GM19238 (cell line): ENCODE results near the gene MACROD2.
A peak's percentile ranks its signal among the peaks of the same experiment; 100 is the strongest.
"Not testable (repeated sequence)": the region's sequence is repeated elsewhere in the genome, so short reads cannot be mapped to it uniquely, and the experiment has no call there.

Experiments used
- DNase-seq: peaks from one replicate; pipeline ENCODE4 v3.0.0; 2011; ENCODE audit warnings: low spot score; ENCODE audit not compliant: insufficient read length

Gene MACROD2

DNA sequence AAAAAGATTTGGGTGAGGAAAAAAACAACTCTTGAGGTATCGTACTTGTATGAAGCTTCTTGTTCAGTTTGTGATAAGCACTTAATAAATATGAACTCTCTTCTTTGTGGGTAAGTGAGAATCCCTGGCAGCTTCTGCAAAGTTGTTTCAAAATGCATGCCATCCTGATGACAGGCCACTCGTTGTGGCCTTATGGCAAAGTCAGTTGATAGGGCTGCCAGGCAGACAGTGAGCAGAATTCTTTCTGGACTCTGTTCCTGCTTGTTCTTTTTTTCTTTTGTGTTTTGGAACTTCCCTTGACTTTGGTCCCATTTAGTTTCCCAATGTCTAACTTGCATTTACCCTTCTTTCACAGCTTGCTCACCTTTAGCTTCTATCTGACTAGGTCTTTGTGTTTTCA, 1325.6 kb downstream of the MACROD2 start:
- DNase-seq: no peak

DNA sequence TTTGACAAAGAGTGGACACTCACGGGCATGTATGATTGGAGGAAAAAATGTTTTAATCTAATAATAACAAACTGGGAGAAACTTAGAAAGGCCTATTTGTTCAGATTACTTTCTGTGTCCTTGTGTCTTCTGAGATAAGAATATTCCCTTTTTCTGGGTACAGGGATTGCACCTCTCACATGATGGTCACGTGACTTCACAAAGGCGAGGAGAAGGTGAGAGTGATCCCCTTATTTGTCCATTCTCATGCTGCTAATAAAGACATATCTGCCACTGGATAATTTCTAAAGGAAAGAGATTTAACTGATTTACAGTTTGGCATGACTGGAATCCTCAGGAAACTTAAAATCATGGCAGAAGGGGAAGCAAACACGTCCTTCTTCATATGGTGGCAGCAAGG, 1331.8 kb downstream of the MACROD2 start:
- no peak for DNase-seq

DNA sequence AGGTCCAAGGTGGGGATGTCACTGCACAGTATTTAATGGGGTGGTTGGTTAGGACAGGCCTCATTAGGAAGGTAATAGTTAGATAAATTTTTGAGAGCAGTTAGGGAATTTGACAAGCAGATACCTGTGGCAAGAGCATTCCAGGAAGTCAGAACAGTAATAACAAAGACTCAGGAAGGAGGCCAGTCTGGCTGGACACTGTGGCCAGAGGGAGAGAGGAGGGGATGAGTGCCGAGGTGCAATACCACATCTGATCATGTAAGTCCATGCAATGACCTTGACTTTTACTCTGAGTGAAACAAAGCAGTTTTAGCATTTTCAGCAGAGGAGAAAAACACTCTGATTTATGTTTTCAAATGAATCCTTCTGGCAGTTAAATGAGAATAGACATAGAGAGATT, 1332.8 kb downstream of the MACROD2 start:
- no peak for DNase-seq

DNA sequence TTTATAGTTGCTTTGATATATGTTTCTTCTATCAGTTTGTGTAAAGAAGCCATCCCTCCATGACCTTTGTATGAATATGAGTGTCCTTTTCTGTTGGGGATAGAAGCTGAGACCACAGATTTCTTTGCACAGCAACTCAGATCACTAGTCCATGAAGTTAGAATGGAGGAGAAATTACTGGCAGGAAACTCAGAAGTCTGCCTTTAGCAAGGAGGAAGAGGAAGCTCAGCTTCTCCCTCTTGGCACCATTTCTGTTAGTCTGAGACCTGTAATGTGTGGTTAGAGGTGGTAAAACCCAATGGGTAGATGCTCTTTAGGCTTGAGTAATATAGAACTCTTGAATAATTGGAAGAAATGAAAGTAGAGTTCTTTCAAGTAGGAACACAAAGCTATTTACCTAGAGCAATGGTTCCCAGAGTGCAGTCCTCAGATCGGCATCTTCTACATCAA, 1337.4 kb downstream of the MACROD2 start:
- peak; percentile 4 for DNase-seq

DNA sequence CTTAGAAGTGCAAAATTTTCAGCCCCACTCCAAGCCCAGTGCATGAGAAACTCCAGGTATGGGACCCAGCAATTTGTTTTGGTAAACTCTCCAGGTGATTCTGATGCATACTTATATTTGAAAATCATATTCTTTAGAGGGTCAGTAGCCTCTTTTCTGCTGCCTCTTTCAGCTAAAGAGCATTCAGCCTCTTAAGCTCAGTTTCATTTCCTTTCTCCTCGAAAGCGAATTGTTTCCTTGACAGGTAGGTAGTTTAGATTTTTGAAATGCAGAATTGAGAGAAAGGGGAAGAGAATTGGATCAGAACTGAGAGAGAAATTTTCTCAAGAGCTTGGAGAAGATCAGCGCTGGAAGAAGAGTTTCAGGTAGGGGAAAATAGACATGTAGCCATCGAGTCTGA, 1337.9 kb downstream of the MACROD2 start:
- no peak for DNase-seq

DNA sequence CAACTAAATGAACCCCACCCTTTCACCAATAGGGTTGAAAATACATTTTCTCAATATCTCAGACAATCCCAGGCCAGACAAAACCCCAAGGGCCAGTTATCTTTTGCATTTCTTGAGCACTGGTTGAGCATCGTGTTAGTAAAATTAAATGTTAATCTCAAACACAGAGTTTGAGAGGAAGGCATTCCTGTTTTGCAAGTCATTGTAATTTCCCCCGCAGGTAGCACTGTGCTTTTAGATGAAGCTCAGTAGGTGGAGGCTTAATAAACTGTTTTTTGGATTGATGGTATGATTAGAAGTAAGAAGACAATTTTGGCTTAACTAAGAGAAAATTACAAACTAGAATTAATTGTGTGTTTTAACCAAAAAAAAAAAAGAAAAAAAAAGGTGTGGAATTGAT, 1340.7 kb downstream of the MACROD2 start:
- no peak for DNase-seq

DNA sequence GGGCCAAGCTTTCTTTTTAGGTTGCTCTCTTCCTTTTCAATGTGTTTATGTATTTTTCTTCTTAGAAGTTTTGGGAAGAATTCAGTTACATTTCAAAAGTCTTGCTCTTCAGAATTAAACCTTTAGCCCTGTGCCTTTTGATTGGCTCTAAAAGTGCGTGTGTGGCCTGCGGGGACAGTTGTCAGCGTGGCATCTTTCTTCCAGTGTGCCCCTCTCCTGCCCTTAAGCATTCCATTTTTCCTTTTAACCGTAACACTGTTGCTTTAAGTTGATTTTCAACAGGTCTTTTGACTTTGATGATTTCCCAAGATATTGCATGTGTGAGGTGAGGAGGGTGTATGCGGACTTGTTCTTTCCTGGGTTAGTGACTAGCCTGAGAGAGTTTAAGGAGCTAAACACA, 1341.2 kb downstream of the MACROD2 start:
- DNase-seq: no peak

DNA sequence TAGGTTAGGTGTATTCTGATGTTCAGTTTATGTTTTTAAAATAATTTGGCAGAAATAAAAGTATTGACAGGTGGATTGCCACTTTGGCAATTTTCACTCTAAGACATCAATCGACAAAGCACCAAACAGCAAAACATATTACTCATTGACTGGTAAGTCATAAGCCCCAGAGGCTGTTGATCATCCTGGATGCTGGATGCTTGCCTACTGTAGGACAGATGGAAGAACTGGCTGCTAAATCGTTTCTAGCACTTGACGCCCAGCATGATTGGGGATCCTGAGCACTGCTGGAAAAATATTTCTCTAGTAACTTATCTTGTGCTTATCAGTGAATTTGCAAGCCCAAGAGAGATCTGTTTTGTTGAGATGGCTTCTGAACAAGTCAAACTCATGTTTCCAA, 1343.9 kb downstream of the MACROD2 start:
- no peak for DNase-seq

DNA sequence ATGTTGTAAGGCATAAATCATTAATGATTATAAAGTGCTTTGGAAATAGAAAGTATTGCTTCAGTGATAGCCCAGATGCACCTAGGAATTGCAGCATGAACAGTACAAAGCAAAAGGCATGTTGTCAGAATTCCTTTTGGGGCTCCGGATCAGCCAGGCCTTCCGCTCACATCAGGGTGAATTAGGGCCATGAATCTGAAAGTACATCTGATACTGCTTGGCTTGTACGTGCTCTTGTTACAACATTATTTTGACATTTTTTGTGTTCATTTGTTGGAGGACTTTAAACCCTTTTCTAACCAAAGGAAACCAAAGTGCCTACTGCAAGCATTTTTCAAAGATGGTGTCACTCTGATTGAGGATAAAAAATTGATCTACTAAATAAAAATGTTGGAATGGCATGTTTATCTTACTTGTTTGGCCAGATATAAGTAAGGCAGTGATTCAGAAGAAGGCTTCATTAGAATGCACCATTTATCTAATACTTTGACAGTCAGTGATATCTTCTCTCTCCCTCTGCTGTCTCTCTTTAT, 1347.7 kb downstream of the MACROD2 start:
- DNase-seq: no peak

DNA sequence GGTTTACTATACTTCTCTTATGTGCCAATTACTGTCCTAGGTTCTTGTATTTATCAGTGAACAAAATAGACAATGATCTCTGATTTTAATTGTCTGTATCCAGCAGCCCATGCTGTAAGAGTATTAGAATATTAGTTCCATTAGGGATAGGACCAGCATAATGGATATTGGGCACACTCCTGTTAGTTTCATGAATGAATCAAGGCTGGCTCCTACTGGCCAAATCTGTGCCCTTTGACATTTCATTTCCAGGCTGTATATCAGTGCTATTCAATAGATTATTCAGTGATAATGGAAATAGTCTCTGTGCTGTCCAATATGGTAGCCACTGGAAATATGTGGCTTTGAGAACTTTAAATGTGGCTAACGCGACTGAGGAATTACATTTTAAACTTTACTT, 1350.0 kb downstream of the MACROD2 start:
- no peak for DNase-seq

DNA sequence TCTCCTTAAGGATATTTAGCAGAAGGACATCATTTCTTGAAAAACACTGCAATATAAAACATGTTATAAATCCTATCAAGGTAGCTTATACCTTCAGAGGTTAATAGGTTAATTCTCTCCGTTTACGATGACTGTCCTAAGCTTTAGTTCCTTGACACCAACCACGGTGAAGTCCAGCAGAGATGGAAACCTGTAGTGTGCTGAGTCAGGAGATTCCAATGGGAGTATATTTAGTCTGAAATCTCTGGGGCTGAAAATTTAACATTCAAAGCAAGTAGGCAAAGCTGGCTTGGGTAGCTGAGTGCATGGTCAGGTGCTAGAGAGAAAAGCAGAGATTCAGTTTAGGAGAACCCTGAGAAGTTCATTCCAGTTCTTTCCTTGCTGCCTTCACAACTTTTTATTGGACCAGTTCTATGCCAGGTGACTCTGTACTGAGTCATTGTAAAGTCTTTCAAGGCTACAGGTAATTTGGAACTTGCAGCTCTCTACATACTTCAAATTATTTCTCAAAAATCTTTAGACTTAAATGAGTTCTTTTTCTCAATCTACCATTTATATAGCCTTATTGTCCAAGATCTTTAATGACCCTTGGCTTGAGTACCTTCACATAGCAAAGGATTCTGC, 1351.5 kb downstream of the MACROD2 start:
- no peak for DNase-seq

DNA sequence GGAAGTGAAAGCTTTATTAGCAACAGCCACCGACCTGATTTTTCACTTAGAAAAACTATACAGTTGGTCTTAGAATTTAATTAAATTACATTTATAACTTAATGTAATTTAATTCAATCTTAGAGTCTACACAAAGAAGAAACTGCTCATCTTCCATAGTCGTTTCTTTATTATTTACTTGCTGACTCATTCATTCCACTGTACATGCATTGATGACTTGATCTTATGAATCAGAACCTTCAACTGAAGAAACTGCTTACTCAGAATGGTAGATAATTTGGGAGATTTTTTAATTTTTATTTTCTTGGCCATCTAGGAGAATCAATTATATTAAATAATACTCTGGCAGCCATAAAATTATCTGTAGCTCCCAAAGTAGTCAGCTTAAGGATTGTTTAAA, 1363.7 kb downstream of the MACROD2 start:
- DNase-seq: no peak

DNA sequence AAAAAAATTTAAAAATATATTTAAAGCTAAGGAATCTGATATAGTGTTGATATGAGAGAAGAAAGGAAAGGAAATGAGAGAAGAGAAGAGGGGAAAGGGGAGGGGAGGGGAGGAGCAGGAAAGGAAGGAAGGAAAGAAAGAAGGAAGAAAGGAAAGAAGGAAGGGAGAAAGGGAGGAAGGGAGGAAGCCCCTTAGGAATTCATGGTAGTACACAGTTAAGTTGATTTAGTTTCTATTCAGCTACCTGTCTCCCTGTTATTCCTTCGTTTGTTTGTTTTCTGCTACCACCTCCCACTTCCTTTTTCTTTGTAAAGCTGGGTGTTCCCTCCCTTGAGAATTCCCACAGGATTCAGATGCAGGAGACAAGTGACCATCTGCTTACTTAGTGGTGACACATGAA, 1367.5 kb downstream of the MACROD2 start:
- no peak for DNase-seq

DNA sequence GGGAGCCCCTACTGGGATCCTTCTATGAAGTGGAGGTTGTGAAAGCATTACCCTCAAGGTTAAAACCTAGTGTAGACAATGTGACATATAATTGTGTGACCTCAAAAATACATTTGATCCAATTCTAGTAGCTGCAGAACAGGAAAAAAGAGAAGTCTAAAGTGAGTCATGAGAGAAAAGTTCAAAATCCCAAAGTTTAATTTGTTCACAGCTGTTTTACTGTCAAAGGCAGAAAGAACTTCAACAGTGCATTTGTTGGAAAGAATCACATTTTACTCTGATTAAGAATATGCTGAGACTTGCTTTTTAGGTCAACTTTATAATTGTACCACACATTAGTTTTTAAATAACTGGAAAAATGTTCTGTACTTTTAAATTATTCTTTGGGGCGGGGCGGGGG, 1369.5 kb downstream of the MACROD2 start:
- no peak for DNase-seq

DNA sequence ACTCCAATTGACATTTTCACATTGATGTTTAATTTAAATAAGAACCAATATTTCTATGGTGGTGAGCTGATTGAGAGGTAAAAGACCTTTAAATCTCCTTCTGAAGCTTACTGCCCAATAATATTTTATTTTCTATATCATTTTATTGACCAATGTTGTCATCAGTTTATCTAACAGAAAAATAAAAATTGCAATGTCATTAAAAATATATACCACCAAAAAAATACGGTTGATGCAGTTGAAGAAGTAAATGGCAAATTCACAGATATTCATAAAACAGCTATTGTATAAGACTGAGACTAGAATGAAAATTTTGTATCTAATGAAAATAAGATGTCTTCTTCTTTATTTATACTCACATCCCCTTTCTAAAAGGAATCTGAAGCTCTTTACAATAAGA, 1375.1 kb downstream of the MACROD2 start:
- no peak for DNase-seq

DNA sequence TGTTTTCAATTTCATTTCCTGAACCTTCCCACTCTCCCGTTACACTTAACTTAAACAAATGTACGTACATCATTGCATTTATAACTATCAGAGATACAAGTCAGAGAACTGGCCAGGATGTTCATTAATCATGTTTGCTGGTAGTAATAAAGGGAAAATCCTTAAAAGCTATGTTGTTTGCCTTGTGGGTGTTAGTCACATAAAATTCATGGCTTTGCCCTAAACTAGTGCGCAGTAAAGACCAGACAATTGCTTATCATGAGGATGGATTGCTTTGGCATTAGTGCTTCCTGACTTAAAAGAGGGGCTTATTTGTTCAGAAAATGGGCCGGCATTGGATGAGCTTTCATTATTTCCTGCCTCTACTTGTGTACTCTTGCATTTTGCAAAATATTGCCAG, 1379.4 kb downstream of the MACROD2 start:
- DNase-seq: no peak

DNA sequence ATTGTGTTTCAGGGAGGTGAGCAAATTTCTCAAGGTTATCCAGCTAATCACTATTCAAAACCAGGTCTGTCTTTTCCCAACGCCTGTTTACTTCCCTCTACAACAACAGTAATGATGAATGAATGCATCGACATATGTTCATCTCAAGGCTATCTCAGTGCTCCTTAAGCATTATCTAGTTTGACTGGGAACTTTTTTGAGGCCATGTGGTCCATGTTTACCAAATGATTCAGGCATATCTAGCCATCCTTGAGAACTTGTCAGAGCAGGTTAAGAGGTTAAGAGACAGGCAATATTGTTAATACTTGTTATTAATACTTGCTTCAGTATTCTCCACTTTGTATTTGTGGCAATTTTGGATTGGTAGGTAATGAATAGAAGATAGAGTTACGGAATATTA, 1380.5 kb downstream of the MACROD2 start:
- no peak for DNase-seq

DNA sequence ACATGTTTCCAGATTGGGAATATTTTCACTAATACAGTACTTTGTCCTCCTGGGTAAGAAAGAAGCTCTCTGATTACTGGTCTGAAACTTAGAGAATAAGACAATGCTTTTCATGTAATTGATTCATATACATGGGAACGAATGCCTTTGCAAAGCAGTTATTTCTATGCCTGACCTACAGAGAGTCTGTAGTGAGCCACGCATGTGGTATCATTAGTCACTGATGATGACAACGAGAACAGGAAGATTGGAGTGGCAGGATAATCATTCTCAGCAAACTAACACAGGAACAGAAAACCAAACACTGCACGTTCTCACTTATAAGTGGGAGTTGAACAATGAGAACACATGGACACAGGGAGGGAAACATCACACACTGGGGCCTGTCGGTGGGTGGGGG, 1382.3 kb downstream of the MACROD2 start:
- not testable (repeated sequence) for DNase-seq

DNA sequence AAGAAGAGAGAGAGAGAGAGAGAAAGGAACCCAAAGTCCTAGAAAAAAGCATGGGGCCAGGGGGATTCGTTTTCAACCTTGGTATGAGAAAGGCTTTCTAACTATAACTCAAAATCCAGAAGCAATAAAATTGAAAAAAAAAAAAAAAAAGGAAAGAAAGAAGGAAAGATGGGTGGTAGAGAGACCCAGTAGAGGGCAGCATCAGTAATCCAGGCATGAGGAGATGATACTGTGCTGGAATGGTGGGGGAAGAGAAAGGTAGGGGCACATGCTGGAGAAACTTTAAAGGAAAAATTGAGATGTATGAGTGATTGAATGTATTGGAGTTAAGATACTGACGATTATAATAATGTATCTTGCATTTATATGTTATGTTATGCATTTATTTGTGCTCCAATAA, 1382.8 kb downstream of the MACROD2 start:
- no peak for DNase-seq

DNA sequence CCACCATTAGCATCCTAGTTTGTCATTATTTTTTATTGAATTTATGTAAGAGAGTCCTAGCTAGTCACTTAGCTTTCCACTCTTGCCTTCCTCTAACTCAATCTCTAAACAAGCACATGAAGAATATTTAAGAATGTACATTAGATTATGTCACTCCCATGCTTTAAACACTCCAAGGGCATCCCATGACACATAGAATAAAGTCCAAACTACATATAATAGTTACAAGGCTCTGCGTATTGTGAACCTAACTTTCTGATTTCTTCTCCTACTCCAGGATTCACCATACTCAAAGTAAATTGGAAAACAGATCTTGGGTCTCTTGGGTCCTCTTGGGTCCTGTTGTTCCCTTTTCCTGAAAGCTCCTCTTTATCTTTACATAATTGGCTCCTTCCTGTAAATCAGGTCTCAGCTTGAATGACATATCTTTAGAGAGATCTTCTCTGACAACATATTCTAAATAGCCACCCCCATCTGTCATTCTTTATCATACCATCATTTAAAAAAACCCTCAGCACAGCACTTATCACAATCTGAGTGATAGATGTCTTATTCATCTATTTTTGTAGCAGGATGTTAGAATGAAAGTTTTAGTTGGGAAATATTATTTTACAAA, 1384.5 kb downstream of the MACROD2 start:
- DNase-seq: no peak

DNA sequence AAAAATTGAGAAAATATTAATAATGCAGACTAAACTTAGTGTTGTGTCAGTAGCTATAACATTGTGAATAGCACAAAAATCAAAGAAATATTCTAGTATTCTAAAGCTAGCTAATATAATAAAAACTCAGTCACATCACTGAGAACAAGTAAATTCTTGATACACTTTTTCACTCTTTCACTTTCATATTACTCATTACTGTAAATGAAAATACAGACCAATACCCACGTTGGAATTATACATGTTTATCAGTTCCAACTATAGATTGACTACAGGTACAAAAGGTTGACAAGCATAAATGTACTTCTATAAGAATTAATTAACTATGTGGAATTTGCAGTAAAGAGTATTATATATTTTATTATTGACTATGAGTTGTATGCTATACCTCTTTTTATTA, 1385.5 kb downstream of the MACROD2 start:
- no peak for DNase-seq

DNA sequence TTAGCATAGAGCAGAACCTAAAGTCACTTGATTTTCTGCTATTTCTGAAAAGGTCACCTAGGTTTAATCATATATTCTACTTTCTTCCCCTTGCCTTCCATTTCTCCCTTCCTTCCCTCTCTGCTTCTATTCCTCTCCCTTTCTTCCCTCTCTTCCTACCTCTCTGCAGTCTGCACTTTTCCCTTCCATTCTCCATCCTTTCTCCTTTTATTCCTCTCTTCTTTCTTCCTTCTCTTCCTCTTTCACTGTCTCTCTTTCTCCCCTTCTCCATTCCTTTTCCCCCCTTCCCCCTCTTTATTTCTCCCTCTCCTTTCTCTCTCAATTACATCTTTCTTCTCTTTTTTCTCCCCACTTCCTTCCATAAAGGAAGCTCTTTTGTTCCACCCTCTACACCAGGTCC, 1391.9 kb downstream of the MACROD2 start:
- no peak for DNase-seq

DNA sequence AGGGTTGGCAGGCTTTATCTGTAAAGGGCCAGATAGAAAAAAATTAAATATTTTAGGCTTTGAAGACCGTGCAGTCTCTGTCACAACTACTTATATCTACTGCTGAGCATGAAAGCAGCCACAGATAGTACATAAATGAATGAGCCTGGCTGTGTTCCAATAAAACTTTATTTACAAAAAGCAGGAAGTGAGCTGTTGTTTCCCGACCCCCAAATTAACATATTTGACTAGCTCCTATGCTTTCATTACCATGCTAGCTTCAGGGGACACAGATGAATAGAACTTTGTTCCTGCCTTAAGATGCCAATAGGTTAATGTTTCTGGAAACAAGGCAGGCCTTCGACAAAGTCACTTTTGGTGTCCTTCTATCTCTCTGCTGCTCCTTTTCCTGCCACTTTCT, 1400.1 kb downstream of the MACROD2 start:
- DNase-seq: no peak
